ENCODE measurements around the gene CROCC.
"Not testable (repeated sequence)": the region's sequence is repeated elsewhere in the genome, so short reads cannot be mapped to it uniquely, and the experiment has no call there.

The CROCC gene

DNA sequence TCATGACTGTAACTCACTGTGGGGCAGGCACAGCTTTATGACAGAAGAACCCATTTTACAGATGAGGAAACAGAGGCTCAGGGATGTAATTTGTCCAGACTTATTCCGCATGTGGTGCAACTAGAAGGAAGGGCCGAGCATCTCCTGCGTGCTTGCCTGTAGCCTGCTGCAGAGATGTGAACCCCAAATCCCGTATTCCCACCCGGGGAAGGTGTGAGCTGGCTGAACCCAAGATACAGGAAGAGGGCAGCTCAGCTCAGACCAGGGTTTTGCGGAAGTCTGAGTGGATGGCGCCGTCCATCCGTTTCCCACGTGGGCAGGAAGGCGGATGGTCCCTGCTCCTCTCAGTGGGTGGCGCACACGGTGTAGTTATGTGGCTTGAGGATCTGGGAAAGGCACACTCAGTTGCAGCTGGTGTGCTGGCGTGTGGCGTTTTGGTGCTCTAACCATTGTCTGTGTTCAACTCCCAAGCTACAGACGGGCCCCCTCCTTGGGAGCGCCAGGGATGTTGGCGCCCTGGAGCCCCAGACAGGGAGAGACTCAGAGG, 1.2 kb downstream of the CROCC start:
- no peak for DNase-seq

DNA sequence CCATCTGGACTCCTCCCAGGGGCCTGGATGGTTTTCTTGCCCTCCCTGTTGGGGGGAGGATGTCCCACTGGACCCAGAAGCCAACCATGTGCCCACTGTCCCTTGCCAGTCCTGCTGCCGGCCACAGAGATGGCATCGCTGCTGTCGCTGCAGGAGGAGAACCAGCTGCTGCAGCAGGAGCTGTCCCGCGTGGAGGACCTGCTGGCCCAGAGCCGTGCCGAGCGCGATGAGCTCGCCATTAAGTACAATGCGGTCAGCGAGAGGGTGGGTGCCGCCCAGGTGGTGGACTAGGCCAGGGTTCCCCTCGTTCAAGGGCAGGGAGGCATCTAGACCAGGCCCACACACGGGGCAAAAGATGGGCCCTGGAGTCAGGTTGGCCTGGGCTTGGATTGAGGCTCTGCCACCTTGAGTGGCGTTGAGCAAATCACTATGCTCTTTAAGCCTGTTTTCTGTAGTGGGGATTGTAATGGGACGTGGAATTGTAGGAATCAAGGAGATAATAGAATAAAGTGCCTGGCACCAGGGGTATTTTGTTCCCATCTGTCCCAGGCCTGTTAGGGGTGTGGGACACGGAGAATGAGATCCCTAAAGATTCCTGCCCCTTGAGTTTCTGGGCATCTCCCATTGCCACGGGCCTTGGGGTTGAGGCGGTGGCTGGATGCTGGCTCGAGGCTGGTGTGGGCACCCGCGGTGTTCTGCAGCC, 2.6 kb downstream of the CROCC start:
- no peak for DNase-seq
- no peak for TF ChIP-seq GATA1 (IDR thresholded peaks at IDR 0.05; ENCODE audit: low read depth, low read length)
- no peak for TF ChIP-seq POLR2A (IDR thresholded peaks at IDR 0.05; ENCODE audit: low read length)

More for the DNA sequence above, 1.2 kb downstream of the CROCC start:
- TF ChIP-seq GATA1 (IDR thresholded peaks at IDR 0.05; ENCODE audit: low read depth, low read length) (no peak), POLR2A (IDR thresholded peaks at IDR 0.05; ENCODE audit: low read length) (no peak)

DNA sequence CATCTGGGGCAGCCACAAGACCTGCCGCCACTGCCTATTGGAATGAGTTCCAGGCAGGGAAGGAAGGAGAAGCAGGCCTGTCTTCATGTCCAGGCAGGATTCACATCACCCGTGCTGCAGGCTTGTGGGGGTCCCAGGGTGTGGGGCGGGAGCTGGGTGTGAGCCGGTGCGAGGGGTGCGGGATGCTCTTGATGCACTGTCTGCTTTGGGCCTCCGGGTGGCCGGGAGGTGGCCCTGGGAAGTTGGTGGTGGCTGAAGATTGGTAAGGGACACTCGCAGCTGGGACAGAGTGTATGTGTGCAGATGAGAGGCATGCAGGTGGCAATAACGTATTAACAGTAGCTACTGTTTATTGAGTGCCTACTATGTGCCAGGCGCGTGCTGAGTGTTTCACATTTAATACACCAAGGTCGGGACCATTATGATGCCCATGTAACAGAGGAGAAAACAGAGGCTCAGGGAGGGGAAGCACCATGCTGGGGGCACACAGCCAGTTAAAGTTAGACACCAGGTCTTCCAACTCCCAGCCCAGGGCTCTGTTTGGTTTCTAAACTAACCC, 3.3 kb downstream of the CROCC start:
- TF ChIP-seq POLR2A (IDR thresholded peaks at IDR 0.05; ENCODE audit: low read length) (no peak), GATA1 (IDR thresholded peaks at IDR 0.05; ENCODE audit: low read depth, low read length) (no peak)

DNA sequence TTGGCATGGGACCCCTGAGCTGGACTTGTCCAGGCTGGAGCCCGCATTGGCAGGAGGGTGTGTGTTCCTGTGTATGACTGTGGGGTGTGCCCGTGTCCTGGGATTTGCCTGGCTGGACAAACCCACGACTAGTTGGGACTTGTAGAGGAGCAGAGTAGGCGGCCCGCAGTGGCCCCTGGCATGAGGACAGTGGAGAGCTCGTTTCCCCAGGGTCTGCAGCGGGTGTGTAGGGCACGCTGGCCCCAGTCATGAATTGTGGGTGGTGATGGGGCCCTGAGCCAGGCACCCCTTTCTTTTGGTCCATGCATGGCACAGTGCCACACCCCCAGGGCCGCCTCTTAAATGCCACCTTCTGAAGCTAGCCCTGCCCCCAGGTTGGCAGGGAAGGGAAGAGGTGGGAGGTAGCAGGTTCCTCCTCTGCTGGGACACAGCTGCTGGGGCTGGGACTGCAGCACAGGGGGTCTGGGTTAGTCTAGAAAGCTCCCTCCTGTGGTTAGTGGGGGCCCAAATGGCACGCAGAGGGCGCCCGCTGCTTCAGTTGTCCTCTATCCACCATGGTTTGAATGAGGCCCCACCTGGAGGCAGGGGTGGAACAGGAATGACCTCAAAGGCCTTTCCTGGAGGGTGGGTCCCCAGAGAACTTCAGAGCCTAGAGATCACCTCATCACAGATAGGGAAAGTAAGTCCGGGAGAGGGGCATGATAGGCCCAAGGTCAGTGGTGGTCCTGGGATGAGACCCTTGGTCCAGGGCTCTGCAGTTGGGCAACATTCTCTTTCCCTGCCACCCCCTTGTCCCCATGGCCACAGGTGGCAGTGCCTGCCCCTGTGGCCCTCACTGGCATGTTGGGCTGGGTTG, 4.1 kb downstream of the CROCC start:
- no peak for TF ChIP-seq POLR2A (IDR thresholded peaks at IDR 0.05; ENCODE audit: low read length)
- no peak for TF ChIP-seq GATA1 (IDR thresholded peaks at IDR 0.05; ENCODE audit: low read depth, low read length)

More for the DNA sequence above, 3.3 kb downstream of the CROCC start:
- no peak for DNase-seq

DNA sequence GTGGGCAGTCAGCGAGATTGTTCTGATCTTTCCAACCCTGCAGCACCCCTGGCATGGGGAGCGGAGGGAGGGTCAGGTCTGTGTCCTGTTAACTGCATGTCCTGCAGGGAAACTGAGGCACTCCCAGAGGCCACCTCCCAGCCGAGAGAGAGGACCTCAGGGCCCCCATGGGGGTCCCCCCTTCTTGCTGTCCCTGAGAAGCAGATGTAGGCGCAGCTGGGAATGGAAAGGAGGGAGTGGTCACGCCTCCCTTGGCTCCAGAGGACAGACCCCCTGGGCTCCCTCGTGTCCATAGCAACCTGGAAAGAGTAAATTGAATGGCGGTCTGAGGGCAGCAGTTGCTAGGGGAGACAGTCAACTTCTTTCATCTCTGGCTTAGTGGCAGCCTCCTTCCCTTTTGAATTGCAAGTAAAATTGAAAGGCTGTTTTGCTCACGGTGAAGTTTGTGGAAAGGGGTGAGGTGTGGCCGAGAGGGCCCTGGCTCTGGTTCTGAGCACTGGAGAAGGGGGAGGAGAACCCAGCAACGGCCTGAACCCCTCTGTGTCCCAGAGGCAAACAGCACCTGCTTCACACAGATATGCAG, 4.9 kb downstream of the CROCC start:
- no peak for DNase-seq
- no peak for TF ChIP-seq POLR2A (IDR thresholded peaks at IDR 0.05; ENCODE audit: low read length)
- no peak for TF ChIP-seq GATA1 (IDR thresholded peaks at IDR 0.05; ENCODE audit: low read depth, low read length)

More for the DNA sequence above, 4.1 kb downstream of the CROCC start:
- no peak for DNase-seq

DNA sequence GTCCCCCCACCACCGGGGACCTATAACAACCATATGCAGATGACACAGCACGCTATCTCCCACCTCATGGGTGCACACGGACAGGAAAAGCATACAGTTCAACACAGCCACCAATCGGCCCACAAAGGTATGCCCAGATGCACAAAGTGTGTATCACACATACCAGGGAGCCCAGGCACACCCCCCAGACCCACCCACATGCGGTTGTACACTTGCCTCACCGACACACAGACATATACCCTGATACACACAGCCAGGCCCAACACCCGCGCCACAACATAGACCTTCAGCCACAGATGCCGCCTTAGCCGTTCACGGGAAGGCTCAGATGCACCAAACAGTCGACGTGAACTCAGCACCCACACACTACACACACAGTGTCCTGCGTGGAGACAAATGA, 5.5 kb downstream of the CROCC start:
- no peak for DNase-seq
- TF ChIP-seq GATA1 (IDR thresholded peaks at IDR 0.05; ENCODE audit: low read depth, low read length): no peak
- TF ChIP-seq POLR2A (IDR thresholded peaks at IDR 0.05; ENCODE audit: low read length): no peak

DNA sequence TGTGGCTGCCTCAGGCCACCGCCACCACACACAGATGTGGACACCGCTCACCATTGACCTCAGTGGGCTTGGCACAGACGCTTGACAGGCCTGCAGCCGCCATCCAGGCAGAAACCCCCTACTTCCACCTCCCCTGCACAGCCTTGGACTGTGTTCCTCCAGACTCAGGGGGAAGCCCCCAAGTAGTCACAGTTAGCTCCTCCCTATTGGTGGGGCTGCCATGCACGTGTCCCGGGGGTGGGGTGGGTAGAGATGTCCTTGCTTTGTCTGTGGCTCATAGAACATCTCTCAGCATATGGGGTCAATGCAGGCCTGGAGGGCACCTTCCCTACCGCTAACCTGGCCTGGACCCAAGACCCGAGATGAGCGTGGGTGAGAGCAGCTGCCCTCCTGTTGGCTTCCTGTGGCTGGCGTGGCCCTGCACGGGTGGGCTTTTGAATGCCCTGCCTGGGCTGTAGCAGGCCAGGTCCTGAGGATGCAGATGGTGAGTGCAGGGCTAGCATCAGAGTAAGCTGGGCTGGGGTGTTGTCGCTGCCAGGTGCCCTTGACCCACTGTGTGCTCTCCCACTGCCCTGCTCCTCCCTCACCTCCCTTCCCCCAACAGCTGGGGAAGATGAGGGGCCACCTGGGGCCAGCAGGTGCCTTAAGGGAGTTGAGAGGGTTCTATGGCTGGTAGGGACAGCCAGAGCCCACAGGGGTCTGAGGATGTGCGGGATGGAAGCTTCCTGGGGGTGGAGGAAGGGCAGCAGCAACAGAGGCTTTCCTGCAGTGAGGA, 6.2 kb downstream of the CROCC start:
- no peak for DNase-seq
- TF ChIP-seq POLR2A (IDR thresholded peaks at IDR 0.05; ENCODE audit: low read length) (no peak), GATA1 (IDR thresholded peaks at IDR 0.05; ENCODE audit: low read depth, low read length) (no peak)

DNA sequence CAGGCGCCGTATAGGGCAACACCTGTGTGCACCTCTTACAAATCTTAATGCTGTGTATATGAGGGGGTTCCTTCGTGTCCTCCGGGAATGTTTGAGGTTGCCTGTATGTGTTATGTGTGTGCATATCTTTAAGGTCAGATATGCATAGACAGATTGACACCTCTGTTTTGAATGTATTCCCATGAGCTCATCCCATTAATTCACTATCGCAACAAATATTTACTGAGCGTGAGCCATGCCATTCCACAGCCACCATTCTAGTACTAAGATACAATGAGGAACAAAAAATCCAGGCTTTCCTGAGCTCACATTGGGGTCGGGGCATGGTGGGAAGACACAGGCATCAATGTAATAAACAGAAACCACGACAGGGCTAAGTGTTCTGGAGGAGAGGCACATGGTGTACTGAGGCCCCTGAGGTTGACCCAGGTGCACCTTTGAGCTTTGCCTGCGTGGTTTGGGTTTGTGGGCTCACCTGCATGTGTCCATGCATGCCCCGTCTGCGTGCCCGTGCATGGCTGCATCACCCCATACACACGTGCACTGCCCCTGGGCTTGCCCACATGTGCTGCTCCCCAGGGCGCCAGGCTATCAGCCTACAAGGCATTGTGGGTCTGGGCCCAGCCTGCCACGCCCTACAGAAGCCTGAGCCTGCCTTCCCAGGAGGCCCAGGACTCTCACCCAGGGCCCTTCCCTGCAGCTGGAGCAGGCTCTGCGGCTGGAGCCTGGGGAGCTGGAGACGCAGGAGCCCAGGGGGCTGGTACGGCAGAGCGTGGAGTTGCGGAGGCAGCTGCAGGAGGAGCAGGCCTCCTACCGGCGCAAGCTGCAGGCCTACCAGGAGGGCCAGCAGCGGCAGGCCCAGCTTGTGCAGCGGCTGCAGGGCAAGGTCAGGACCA, 7.7 kb downstream of the CROCC start:
- DNase-seq: not testable (repeated sequence)

DNA sequence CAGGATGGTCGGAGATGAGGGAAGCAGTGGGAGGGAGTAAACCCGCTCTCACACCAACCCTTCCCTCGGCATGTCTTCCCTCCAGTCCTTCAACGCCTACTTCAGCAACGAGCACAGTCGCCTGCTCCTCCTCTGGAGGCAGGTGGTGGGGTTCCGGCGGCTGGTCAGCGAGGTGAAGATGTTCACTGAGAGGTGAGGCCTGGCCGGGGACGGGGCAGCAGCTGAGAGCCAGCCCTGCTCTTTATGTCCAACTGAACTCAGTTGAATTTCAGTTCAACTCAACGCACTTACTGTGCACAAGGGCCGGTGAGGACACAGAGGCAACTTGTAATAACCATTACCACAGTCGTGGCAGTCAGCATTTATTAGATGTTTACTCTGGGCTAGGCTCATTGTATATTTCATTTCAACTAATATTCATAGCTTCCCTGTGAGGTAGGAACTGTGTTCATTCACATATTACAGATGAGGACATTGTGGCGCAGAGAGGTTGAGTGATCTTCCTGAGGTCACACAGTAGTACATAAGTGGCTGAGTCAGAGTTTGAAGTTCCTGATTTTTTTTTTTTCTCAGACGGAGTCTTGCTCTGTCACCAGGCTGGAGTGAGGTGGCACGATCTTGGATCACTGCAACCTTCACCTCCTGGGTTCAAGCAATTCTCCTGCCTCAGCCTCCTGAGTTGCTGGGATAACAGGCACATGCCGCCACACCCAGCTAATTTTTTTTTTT, 9.6 kb downstream of the CROCC start:
- not testable (repeated sequence) for DNase-seq

DNA sequence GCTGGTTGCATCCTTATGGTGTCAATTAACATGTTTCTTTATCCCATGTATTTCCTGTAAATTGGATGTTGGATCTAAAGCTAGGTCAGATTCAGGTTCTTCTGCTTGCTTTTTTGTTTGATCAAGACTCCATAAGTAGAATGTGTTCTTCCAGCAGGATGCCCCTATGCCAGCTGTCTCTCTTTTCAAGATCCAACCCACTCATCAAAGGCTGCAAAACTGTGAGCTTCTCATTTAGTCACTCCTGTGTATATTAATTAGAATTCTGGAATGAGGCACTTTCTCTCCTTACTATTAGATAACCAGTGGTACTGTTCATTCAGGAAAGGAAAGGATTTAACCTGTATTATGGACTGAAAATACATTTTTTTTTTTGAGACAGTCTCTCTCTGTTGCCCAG, 12.2 kb downstream of the CROCC start:
- not testable (repeated sequence) for DNase-seq

DNA sequence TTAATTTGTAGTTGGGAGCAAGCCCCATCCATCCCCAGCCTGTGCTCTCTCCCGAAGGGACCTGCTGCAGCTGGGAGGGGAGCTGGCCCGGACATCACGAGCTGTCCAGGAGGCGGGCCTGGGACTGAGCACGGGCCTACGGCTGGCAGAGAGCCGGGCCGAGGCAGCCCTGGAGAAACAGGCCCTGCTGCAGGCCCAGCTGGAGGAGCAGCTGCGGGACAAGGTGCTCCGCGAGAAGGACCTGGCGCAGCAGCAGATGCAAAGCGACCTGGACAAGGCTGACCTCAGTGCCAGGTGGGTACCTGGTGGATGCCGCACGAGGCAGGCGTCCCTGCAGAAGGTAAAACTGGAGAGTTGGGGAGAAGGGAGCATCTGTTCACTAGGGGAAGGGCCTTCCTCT, 14.8 kb downstream of the CROCC start:
- DNase-seq: not testable (repeated sequence)

Measured in erythroblast (primary cell).